Activated CD4-positive, alpha-beta T cell treated with anti-CD3 and anti-CD28 coated beads for 36 hours (primary cell): ENCODE data around the gene KCND1. TPM values are rescaled to one million over a fixed set of nuclear protein-coding genes. Genes with fewer than 3 reads are reported as not detected.
A peak's percentile ranks its signal among the peaks of the same experiment; 100 is the strongest.

Experiments used
- ATAC-seq: fragments of 200-7000 bp; cut with Tn5 transposase; one replicate; pipeline ENCODE4 v1.10.0; 2021; ENCODE audit warnings: mild to moderate bottlenecking, moderate library complexity
- CTCF ChIA-PET: fragments of 350-600 bp; sonication (Branson Sonifier 250); formaldehyde crosslinking; loops from one replicate; lab custom pipeline; 2021; ENCODE audit warnings: antibody characterized with exemption; lab: Charles Lee
- POLR2A ChIA-PET: fragments of 350-600 bp; sonication (Branson Sonifier 250); formaldehyde crosslinking; loops from one replicate; lab custom pipeline; 2021; ENCODE audit warnings: antibody characterized with exemption, inconsistent platforms; lab: Charles Lee
- DNase-seq: peaks from one replicate; pipeline ENCODE4 v3.0.0-alpha.2; 2020
- H3K27ac Mint-ChIP-seq: one replicate; pipeline ENCODE4 v1.8.0; 2021; ENCODE audit warnings: mixed read lengths
- H3K27me3 Mint-ChIP-seq: one replicate; pipeline ENCODE4 v1.8.0; 2021; ENCODE audit warnings: mixed read lengths
- H3K36me3 Mint-ChIP-seq: one replicate; pipeline ENCODE4 v1.8.0; 2021; ENCODE audit warnings: low read depth, mixed read lengths
- H3K4me1 Mint-ChIP-seq: one replicate; pipeline ENCODE4 v1.8.0; 2021; ENCODE audit warnings: mixed read lengths
- H3K4me3 Mint-ChIP-seq: one replicate; pipeline ENCODE4 v1.8.0; 2021; ENCODE audit warnings: mild to moderate bottlenecking, moderate library complexity, mixed read lengths
- H3K9me3 Mint-ChIP-seq: one replicate; pipeline ENCODE4 v1.8.0; 2021; ENCODE audit warnings: low read depth, mixed read lengths
- intact Hi-C, 2 experiments: fragments of 100-400 bp; cut with DNase I in 1 of 2; cut with micrococcal nuclease in 1 of 2; formaldehyde crosslinking; loops; one replicate each; pipeline versions ENCODE4 v1.14.2 to v1.15.1; 2022 to 2024; cut with DNase I, micrococcal nuclease
- total RNA-seq, 2 experiments: library from RNA; stranded (reverse); gene quantifications; one replicate each; pipeline ENCODE4 v1.2.3, GENCODE V29; 2021

The KCND1 gene
- total RNA-seq, 2 experiments from 2014 or later = 2.5 to 2.8 TPM

DNA sequence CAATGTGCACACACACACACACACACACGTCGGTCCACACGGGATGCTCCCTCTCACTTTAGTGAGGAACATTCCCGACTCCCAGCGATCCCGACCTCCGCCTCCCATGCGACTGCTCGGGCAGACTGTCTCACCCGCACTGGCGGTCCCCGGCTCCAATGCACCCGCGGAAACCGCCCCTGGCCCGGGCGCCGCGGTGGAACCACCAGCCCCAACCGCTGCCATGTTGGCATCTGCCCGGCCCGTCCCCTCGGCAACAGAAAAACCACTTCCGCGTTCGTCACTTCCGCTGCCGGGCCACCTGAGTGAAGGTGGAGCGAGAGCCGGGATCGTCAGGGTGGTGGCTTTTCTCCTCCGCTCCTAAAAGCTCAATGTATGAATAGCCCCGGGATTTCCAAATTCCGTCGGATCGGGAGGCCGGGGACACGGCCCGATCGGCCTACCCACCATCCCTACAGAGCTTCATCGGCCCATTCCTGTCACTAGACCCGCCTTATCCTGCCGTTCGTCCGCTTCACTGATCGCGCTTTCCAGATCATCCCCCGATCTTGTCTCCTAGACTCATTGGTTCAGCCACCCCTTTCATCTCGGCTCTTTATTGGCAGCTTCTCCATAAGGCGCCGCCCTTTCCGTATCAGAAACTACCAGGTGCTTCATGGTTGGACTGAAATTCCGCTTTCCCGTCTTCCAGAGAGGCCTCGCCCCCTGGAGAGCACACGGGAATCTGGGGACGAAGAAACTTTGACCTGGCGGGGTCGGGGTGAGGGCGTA, 60.0 kb downstream of the KCND1 start, which contains the start of gene SLC35A2:
Gene SLC35A2 (minus strand): TSS at position 235 of the 771 bp plus-strand sequence. CDS start 10 bp downstream, at position 225.
- ChIA-PET POLR2A (interaction anchor here (0.6 to 2.3 kb wide), 13 partner anchors 9 to 372 kb away, joined by 3 to 39 read pairs (median 4); partner anchors contain the start of genes HDAC6, OTUD5, PQBP1 and TBC1D25), CTCF (interaction anchor here (0.9 to 2.1 kb wide), 5 partner anchors 20 to 35 kb away, joined by 3 to 9 read pairs (median 4); no protein-coding TSS in a partner anchor)
- H3K4me1 Mint-ChIP-seq = peaks cover 39% of the 10 kb centered on the region
- H3K9me3 Mint-ChIP-seq = no peaks in the 10 kb centered on the region
- no peaks in the 10 kb centered on the region for H3K27me3 Mint-ChIP-seq
- intact Hi-C loops = loop anchor here (1.0 to 10.0 kb wide), 6 partner anchors 14 to 1257 kb away; partner anchors contain the start of genes ELK1 (in 1 of the 2), HDAC6 (in 1 of the 2), PQBP1 (in 1 of the 2) and TFE3 (in 1 of the 2)
- H3K4me3 Mint-ChIP-seq = peak within 1 kb of the TSS; percentile 97
- ATAC-seq (peak; percentile 69), DNase-seq (peak; percentile 93)
- H3K36me3 Mint-ChIP-seq = peaks cover 47% of the 10 kb centered on the region
- peak within 1 kb of the TSS; percentile 92 for H3K27ac Mint-ChIP-seq

Other genes with a start within 250 kb of the KCND1 start
- not detected for gene GLOD5, start 210.1 kb downstream of the KCND1 start, total RNA-seq
- not detected for gene GATA1, start 185.3 kb downstream of the KCND1 start, total RNA-seq
- gene HDAC6, start 169.8 kb downstream of the KCND1 start, total RNA-seq = 10 to 100 TPM; 59.2 to 69.7 TPM
- not detected for gene ERAS, start 145.3 kb downstream of the KCND1 start, total RNA-seq
- 1 to 10 TPM; 1.3 TPM for gene PCSK1N, start 136.2 kb downstream of the KCND1 start, total RNA-seq
- gene TIMM17B, start 74.1 kb downstream of the KCND1 start, total RNA-seq = 10 to 100 TPM; 54.2 to 58.9 TPM
- 10 to 100 TPM; 73.4 to 75.3 TPM for gene PQBP1, start 73.9 kb downstream of the KCND1 start, total RNA-seq
- 10 to 100 TPM; 19.7 to 20.3 TPM for gene SLC35A2, start 60.2 kb downstream of the KCND1 start, total RNA-seq
- 100 to 1,000 TPM; 320 TPM for gene PIM2, start 52.8 kb downstream of the KCND1 start, total RNA-seq
- gene OTUD5, start 14.2 kb downstream of the KCND1 start, total RNA-seq = 10 to 100 TPM; 68.0 to 98.1 TPM
- 10 to 100 TPM; 57.8 to 63.3 TPM for gene GRIPAP1, start 30.4 kb upstream of the KCND1 start, total RNA-seq
- 10 to 100 TPM; 27.1 to 27.5 TPM for gene TFE3, start 71.5 kb upstream of the KCND1 start, total RNA-seq
- gene CCDC120, start 87.2 kb upstream of the KCND1 start, total RNA-seq = 1 to 10 TPM; 3.1 to 3.6 TPM
- 10 to 100 TPM in 1 of 2 experiments, 1 to 10 TPM in 1; 9.1 to 11.5 TPM for gene PRAF2, start 102.2 kb upstream of the KCND1 start, total RNA-seq
- gene WDR45, start 108.0 kb upstream of the KCND1 start, total RNA-seq = 10 to 100 TPM; 22.4 to 23.9 TPM
- gene GPKOW, start 151.9 kb upstream of the KCND1 start, total RNA-seq = 10 to 100 TPM; 17.8 to 21.2 TPM
- gene MAGIX, start 190.9 kb upstream of the KCND1 start, total RNA-seq = 1 to 10 TPM in 1 of 2 experiments, under 1 TPM in 1; 0.49 to 1.3 TPM
- gene PLP2, start 200.1 kb upstream of the KCND1 start, total RNA-seq = 100 to 1,000 TPM; 174 to 202 TPM
- gene PRICKLE3, start 214.5 kb upstream of the KCND1 start, total RNA-seq = 10 to 100 TPM; 22.3 to 23.0 TPM
- 1 to 10 TPM; 7.2 to 8.5 TPM for gene SYP, start 228.3 kb upstream of the KCND1 start, total RNA-seq